SK-N-SH treated with all-trans-retinoic acid at 6 μM for 48 hours (cell line): ENCODE data around the gene VPS39.

Experiments used
- ATAC-seq: fragments of 200-7000 bp; cut with Tn5 transposase; 3 replicates; pipeline ENCODE4 v1.9.1; 2020; ENCODE audit warnings: mild to moderate bottlenecking, moderate library complexity
- ARNTL ChIP-seq: fragments of 450-650 bp; formaldehyde crosslinking; IDR thresholded peaks from 2 replicates; pipeline ENCODE4 v1.5.0; 2020; ENCODE audit warnings: low read depth, mild to moderate bottlenecking, moderate library complexity, borderline replicate concordance
- BACH2 ChIP-seq: fragments of 250-450 bp; sonication (Bioruptor Pico); IDR thresholded peaks from 2 replicates; pipeline ENCODE4 v1.9.0; 2021; ENCODE audit warnings: mild to moderate bottlenecking, borderline replicate concordance
- CREB5 ChIP-seq: fragments of 250-450 bp; sonication (Bioruptor Pico); IDR thresholded peaks from 2 replicates; pipeline ENCODE4 v1.5.1; 2020; ENCODE audit warnings: low read depth, mild to moderate bottlenecking, moderate library complexity
- CSDC2 ChIP-seq: fragments of 250-450 bp; sonication (Bioruptor Pico); IDR thresholded peaks from 2 replicates; pipeline ENCODE4 v1.5.0; 2020; ENCODE audit warnings: mild to moderate bottlenecking, moderate library complexity
- CSRNP3 ChIP-seq: fragments of 250-450 bp; sonication (Bioruptor Pico); IDR thresholded peaks from 2 replicates; pipeline ENCODE4 v1.5.1; 2021; ENCODE audit warnings: mild to moderate bottlenecking, moderate library complexity
- ESRRG ChIP-seq: fragments of 250-450 bp; sonication (Bioruptor Pico); IDR thresholded peaks from 2 replicates; pipeline ENCODE4 v1.6.1; 2021; ENCODE audit warnings: mild to moderate bottlenecking
- GLIS3 ChIP-seq: fragments of 250-450 bp; sonication (Bioruptor Pico); IDR thresholded peaks from 2 replicates; pipeline ENCODE4 v1.5.0; 2020; ENCODE audit warnings: mild to moderate bottlenecking, moderate library complexity
- ISL1 ChIP-seq: fragments of 250-450 bp; sonication (Bioruptor Pico); IDR thresholded peaks from 2 replicates; pipeline ENCODE4 v2.1.2; 2022; ENCODE audit warnings: mild to moderate bottlenecking, moderate library complexity
- OSR1 ChIP-seq: fragments of 250-450 bp; sonication (Bioruptor Pico); IDR thresholded peaks from 2 replicates; pipeline ENCODE4 v1.8.0; 2022; ENCODE audit warnings: moderate library complexity, mild to moderate bottlenecking, inconsistent platforms
- PATZ1 ChIP-seq: fragments of 250-450 bp; sonication (Bioruptor Pico); IDR thresholded peaks from 2 replicates; pipeline ENCODE4 v1.8.0; 2020; ENCODE audit warnings: mild to moderate bottlenecking, moderate library complexity, borderline replicate concordance
- POU6F1 ChIP-seq: fragments of 250-450 bp; sonication (Bioruptor Pico); IDR thresholded peaks from 2 replicates; pipeline ENCODE4 v1.8.0; 2021; ENCODE audit warnings: low read depth, mild to moderate bottlenecking, moderate library complexity, borderline replicate concordance
- PPARA ChIP-seq: fragments of 250-450 bp; sonication (Bioruptor Pico); IDR thresholded peaks from 2 replicates; pipeline ENCODE4 v1.5.0; 2020; ENCODE audit warnings: mild to moderate bottlenecking, borderline replicate concordance
- RARB ChIP-seq: fragments of 250-450 bp; sonication (Bioruptor Pico); IDR thresholded peaks from 2 replicates; pipeline ENCODE4 v1.8.0; 2021; ENCODE audit warnings: mild to moderate bottlenecking, moderate library complexity
- SNAI2 ChIP-seq: fragments of 250-450 bp; sonication (Bioruptor Pico); IDR thresholded peaks from 2 replicates; pipeline ENCODE4 v1.5.0; 2020; ENCODE audit warnings: mild to moderate bottlenecking, moderate library complexity
- TCF4 ChIP-seq: fragments of 250-450 bp; sonication (Bioruptor Pico); IDR thresholded peaks from 2 replicates; pipeline ENCODE4 v1.8.0; 2021; ENCODE audit warnings: mild to moderate bottlenecking, moderate library complexity, borderline replicate concordance
- TOX ChIP-seq: fragments of 250-450 bp; sonication (Bioruptor Pico); IDR thresholded peaks from 2 replicates; pipeline ENCODE4 v1.8.0; 2021; ENCODE audit warnings: mild to moderate bottlenecking, moderate library complexity, borderline replicate concordance
- ZC3H10 ChIP-seq: fragments of 250-450 bp; sonication (Bioruptor Pico); IDR thresholded peaks from 2 replicates; pipeline ENCODE4 v1.5.1; 2021; ENCODE audit warnings: mild to moderate bottlenecking, moderate library complexity
- ZFP3 ChIP-seq: fragments of 250-450 bp; sonication (Bioruptor Pico); IDR thresholded peaks from 2 replicates; pipeline ENCODE4 v1.5.0; 2020; ENCODE audit warnings: mild to moderate bottlenecking, moderate library complexity
- ZFP30 ChIP-seq: fragments of 450-650 bp; formaldehyde crosslinking; IDR thresholded peaks from 2 replicates; pipeline ENCODE4 v1.5.0; 2022; ENCODE audit warnings: mild to moderate bottlenecking, moderate library complexity
- ZNF565 ChIP-seq: fragments of 450-650 bp; formaldehyde crosslinking; conservative IDR thresholded peaks from 2 replicates; pipeline ENCODE4 v1.5.0; 2020; ENCODE audit warnings: low read depth, mild to moderate bottlenecking, moderate library complexity
- ZNF70 ChIP-seq: fragments of 450-650 bp; formaldehyde crosslinking; IDR thresholded peaks from 2 replicates; pipeline ENCODE4 v1.5.0; 2020; ENCODE audit warnings: mild to moderate bottlenecking, moderate library complexity

The VPS39 gene

GRCh38 chr15:42129364-42129763 lies 78.7 kb downstream of the VPS39 start:
- no peak for TF ChIP-seq CREB5 (CRISPR knock-in tag)
- no peak for TF ChIP-seq ESRRG (CRISPR knock-in tag)
- TF ChIP-seq OSR1 (CRISPR knock-in tag), result no peak
- no peak for TF ChIP-seq ZNF565
- TF ChIP-seq GLIS3, result no peak
- TF ChIP-seq POU6F1 (CRISPR knock-in tag), result no peak
- no peak for TF ChIP-seq ARNTL
- TF ChIP-seq CSDC2, result no peak
- no peak for TF ChIP-seq PATZ1 (CRISPR knock-in tag)
- TF ChIP-seq RARB (CRISPR knock-in tag), result no peak
- TF ChIP-seq ZFP3, result no peak
- no peak for TF ChIP-seq ZNF70
- no peak for TF ChIP-seq TCF4 (CRISPR knock-in tag)
- no peak for TF ChIP-seq ISL1 (CRISPR knock-in tag)
- TF ChIP-seq CSRNP3, result no peak
- TF ChIP-seq, all 23 proteins: peak for 0
- ATAC-seq, result no peak

- TF ChIP-seq BACH2, result no peak
- no peak for TF ChIP-seq ZNF565
- TF ChIP-seq ESRRG (CRISPR knock-in tag), result no peak
- no peak for TF ChIP-seq TCF4 (CRISPR knock-in tag)
- TF ChIP-seq PATZ1 (CRISPR knock-in tag), result no peak
- no peak for TF ChIP-seq ZFP30 (CRISPR knock-in tag)
- TF ChIP-seq ZFP3, result no peak
- TF ChIP-seq ZC3H10, result no peak
- ATAC-seq, result no peak
Measured at GRCh38 chr15:42128476-42128875, 79.6 kb downstream of the VPS39 start.

- TF ChIP-seq CSRNP3, result no peak
- no peak for TF ChIP-seq TOX (CRISPR knock-in tag)
- no peak for TF ChIP-seq RARB (CRISPR knock-in tag)
- TF ChIP-seq SNAI2 (CRISPR knock-in tag), result no peak
- no peak for TF ChIP-seq ARNTL
- TF ChIP-seq GLIS3, result no peak
- no peak for TF ChIP-seq ZFP3
- TF ChIP-seq BACH2, result no peak
- TF ChIP-seq ZFP30 (CRISPR knock-in tag), result no peak
- no peak for TF ChIP-seq POU6F1 (CRISPR knock-in tag)
- no peak for TF ChIP-seq OSR1 (CRISPR knock-in tag)
- no peak for TF ChIP-seq PPARA
- TF ChIP-seq, all 23 proteins: peak for 0
Measured at GRCh38 chr15:42123546-42123945, 84.6 kb downstream of the VPS39 start.

More at GRCh38 chr15:42123546-42123945, 84.6 kb downstream of the VPS39 start:
- no peak for ATAC-seq
